ENCODE results near the gene RASGRP4. TPM values are rescaled to one million over a fixed set of nuclear protein-coding genes. Genes with fewer than 3 reads are reported as not detected.

The RASGRP4 gene
- total RNA-seq, 1 donor from 2014 or later: not detected

DNA sequence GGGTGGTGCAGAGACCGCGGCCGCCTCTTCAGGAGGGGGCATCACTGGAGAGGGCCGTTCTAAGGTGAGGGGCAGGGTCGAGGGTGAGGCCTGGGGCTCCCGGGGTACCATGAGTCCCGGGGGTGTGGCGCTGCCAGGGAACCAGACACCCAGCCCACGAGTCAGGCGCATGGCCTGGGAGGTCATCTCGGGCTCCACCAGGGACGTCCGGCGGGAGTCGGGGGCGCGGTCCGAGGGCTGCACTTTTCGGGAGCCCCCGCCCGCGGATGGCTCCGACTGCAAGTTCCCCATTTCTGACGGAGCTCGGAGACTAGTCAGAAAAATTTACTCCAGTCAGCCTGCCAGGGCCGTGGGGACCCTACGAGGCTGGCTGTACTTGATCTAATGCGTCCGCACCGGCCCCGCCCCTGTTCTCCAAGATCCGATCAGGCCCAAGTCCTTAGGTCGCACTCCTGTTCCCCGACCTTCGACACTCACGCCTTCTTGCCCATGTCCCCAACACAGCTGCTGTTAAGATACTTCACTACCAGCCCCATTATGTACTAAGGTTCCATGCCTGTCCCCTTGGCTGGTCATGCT is 39.0 kb downstream of the RASGRP4 start:
- Mint-ChIP-seq H3K27ac (ENCODE audit: unreplicated experiment) (peak overlapping the region; percentile 87), H3K4me3 (ENCODE audit: unreplicated experiment) (peak overlapping the region; percentile 92), H3K9me3 (ENCODE audit: unreplicated experiment) (no peaks in the 10 kb centered on the region), H3K4me1 (ENCODE audit: unreplicated experiment) (peaks cover 13% of the 10 kb centered on the region), H3K36me3 (ENCODE audit: unreplicated experiment) (peaks cover 13% of the 10 kb centered on the region), H3K27me3 (ENCODE audit: unreplicated experiment) (no peaks in the 10 kb centered on the region)
- DNase-seq (ENCODE audit: extremely low spot score, unreplicated experiment): no peak
- TF ChIP-seq, protein P1, sequence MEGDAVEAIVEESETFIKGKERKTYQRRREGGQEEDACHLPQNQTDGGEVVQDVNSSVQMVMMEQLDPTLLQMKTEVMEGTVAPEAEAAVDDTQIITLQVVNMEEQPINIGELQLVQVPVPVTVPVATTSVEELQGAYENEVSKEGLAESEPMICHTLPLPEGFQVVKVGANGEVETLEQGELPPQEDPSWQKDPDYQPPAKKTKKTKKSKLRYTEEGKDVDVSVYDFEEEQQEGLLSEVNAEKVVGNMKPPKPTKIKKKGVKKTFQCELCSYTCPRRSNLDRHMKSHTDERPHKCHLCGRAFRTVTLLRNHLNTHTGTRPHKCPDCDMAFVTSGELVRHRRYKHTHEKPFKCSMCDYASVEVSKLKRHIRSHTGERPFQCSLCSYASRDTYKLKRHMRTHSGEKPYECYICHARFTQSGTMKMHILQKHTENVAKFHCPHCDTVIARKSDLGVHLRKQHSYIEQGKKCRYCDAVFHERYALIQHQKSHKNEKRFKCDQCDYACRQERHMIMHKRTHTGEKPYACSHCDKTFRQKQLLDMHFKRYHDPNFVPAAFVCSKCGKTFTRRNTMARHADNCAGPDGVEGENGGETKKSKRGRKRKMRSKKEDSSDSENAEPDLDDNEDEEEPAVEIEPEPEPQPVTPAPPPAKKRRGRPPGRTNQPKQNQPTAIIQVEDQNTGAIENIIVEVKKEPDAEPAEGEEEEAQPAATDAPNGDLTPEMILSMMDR (IDR thresholded peaks at IDR 0.05): no peak

DNA sequence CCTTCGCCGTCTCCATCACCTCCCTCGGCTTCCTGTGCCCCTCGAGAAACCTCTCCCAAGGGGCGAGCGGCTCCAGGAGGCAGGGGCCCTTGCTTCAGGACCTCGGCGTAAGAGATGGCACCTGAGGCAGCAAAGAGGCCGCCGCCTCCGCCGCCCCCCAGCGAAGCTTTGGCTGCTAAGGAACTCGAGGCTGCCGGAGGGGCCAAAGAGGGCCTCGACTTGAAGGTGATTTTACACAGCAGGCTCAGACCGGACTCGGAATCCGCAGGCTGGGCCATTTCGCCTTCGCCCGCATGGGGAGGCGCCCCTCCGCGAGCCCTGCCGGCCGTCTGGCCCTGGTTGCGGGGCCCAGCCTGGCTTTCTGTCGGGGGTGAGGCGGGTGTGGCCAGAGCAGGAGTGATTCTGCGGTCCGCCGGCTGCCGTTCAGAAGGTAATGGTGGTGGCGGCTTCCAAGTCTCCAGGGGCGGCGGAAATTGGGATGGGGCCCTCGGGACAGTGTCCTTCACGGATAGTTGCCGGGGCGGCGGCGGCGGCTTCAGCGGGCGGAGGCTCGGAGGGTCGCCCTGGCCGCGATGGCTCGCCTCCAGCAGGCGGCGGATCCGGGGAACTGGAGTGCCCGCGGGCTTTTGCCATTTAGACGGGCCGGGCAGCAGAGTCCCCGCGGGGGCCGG is 39.6 kb downstream of the RASGRP4 start:
- Mint-ChIP-seq H3K27ac (ENCODE audit: unreplicated experiment) (no peak overlapping the region), H3K4me3 (ENCODE audit: unreplicated experiment) (no peak overlapping the region), H3K36me3 (ENCODE audit: unreplicated experiment) (peaks cover 18% of the 10 kb centered on the region), H3K4me1 (ENCODE audit: unreplicated experiment) (peaks cover 13% of the 10 kb centered on the region), H3K9me3 (ENCODE audit: unreplicated experiment) (no peaks in the 10 kb centered on the region), H3K27me3 (ENCODE audit: unreplicated experiment) (no peaks in the 10 kb centered on the region)
- no peak for DNase-seq (ENCODE audit: extremely low spot score, unreplicated experiment)
- TF ChIP-seq, protein P1 (IDR thresholded peaks at IDR 0.05): no peak

DNA sequence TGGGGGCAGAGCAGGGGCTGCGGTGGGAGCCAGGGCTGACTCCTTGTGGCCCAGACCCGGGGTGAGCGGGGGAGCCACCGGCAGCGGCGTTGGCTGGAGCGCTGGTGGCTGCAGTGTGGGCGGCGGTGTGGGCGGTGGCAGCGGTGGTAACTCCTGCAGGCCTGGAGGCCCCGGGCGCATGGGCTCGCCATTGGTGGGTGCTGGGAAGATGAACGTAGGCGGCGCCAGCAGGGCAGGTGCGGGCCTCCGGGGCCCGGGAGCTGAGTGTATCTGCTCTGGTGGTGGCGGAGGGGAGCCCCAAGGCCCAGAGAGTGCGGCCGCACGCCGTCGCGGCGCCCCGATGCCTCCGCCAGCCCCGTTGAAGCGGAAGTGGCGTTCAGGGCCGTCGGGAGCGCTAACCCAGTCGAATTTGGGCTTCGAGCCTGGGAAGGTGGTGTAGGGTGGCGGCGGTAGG is 40.2 kb downstream of the RASGRP4 start:
- TF ChIP-seq, protein P1 (IDR thresholded peaks at IDR 0.05): no peak
- no peak overlapping the region for H3K27ac Mint-ChIP-seq (ENCODE audit: unreplicated experiment)

DNA sequence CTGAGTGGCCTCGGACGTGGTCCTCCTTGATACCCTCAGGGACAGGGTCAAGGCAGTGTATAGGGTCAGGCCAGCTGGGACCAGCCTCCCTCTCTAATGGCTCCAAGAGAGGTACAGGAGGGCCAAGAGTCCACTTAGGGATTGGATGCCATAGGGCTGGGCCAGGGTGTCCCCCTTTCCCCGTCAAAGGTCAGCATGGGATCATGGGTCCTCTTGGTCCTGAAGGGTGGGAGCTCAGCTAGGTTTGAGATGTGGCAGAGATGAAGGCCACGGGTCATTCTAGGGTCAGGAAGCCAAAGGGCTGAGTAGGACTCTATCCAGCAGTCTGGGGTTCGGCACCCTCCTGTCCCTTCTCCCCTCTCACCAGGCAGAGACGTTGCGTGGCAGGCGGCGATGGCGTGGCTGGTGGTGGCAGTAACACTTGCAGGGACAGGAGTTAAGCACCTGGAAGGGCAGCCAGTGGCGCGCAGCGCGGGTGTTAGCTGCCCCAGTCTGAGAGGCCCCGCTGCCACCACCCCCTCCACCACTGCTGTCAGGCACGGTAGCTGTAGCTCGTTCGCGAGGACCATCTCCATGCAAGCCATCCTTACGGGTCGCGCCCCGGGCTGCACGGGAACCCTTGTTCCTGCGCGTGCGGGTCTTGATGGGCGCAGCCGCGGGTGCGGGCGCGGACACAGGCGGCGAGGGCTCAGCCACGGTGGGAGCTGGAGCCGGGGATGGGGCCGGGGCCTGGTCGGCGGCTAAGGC is 40.8 kb downstream of the RASGRP4 start:
- no peak for DNase-seq (ENCODE audit: extremely low spot score, unreplicated experiment)
- Mint-ChIP-seq H3K9me3 (ENCODE audit: unreplicated experiment) (no peaks in the 10 kb centered on the region), H3K36me3 (ENCODE audit: unreplicated experiment) (peaks cover 23% of the 10 kb centered on the region), H3K4me3 (ENCODE audit: unreplicated experiment) (no peak overlapping the region), H3K4me1 (ENCODE audit: unreplicated experiment) (peaks cover 13% of the 10 kb centered on the region), H3K27me3 (ENCODE audit: unreplicated experiment) (no peaks in the 10 kb centered on the region), H3K27ac (ENCODE audit: unreplicated experiment) (no peak overlapping the region)
- TF ChIP-seq, protein P1 (IDR thresholded peaks at IDR 0.05): no peak

More for the DNA sequence above, 40.2 kb downstream of the RASGRP4 start:
- Mint-ChIP-seq H3K36me3 (ENCODE audit: unreplicated experiment) (peaks cover 23% of the 10 kb centered on the region), H3K27me3 (ENCODE audit: unreplicated experiment) (no peaks in the 10 kb centered on the region), H3K4me3 (ENCODE audit: unreplicated experiment) (no peak overlapping the region), H3K4me1 (ENCODE audit: unreplicated experiment) (peaks cover 13% of the 10 kb centered on the region), H3K9me3 (ENCODE audit: unreplicated experiment) (no peaks in the 10 kb centered on the region)
- DNase-seq (ENCODE audit: extremely low spot score, unreplicated experiment): no peak
